Astrocyte of the spinal cord (primary cell): ENCODE results near the gene SLC17A9.

Experiments used
- DNase-seq: peaks from one replicate; pipeline ENCODE4 v3.0.0; 2011; ENCODE audit warnings: low read depth, low spot score
- H3K4me3 ChIP-seq: 2 replicates; pipeline ENCODE4 v1.5.1; 2011; ENCODE audit warnings: low read depth, mild to moderate bottlenecking, low read length, moderate library complexity
- in situ Hi-C: cut with HindIII; loops from 2 replicates; pipeline ENCODE4 v1.10.0; 2017; ENCODE audit warnings: low sequenced_read_pairs
- TF ChIP-seq, protein P1 (sequence below): IDR thresholded peaks from 2 replicates; pipeline ENCODE4 v1.5.1; 2012; ENCODE audit warnings: low read depth, mild to moderate bottlenecking, low read length, inconsistent platforms

Gene SLC17A9

DNA sequence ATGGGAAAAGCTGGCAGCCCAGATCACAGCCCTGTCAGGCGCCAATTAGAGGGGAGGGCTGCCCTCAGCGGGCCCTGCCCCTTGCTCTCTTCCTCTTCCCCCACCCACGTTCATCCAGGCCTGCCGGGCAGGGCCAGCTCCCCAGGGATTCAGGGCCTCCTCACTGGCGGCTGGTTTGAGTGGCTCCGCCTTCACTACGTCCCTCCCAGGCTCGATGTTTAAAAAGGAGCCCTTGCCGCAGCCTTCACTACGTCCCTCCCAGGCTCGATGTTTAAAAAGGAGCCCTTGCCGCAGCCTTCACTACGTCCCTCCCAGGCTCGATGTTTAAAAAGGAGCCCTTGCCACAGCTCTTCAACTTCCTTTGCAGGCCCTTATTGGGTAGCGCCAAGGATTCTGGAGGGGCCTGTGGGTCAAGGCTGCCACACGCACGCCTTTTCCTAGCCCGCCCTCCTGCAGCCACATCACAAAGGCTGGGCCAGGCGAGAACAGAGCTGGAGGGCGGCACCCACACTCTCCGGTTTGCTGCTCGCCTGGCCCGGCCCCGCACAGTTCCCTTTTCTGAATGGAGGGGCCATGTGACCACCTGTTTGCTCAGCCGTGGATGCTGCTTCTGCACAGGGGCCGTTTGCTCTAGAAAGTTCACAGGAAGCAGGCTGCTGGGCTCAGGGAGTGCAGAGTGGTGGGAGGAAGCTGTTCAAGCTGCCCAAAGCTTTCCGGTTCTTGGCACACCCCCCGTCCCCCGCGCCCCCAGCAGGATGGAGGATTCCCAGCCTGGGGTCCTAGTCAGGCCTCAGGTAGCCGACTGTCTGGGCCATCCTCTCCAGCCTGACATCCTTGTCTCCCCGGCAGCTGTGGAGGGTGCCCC lies 1.6 kb downstream of the SLC17A9 start:
- no peak overlapping the region for H3K4me3 ChIP-seq
- peak; percentile 54 for DNase-seq
- in situ Hi-C loops = no loop called here
- TF ChIP-seq, protein P1, sequence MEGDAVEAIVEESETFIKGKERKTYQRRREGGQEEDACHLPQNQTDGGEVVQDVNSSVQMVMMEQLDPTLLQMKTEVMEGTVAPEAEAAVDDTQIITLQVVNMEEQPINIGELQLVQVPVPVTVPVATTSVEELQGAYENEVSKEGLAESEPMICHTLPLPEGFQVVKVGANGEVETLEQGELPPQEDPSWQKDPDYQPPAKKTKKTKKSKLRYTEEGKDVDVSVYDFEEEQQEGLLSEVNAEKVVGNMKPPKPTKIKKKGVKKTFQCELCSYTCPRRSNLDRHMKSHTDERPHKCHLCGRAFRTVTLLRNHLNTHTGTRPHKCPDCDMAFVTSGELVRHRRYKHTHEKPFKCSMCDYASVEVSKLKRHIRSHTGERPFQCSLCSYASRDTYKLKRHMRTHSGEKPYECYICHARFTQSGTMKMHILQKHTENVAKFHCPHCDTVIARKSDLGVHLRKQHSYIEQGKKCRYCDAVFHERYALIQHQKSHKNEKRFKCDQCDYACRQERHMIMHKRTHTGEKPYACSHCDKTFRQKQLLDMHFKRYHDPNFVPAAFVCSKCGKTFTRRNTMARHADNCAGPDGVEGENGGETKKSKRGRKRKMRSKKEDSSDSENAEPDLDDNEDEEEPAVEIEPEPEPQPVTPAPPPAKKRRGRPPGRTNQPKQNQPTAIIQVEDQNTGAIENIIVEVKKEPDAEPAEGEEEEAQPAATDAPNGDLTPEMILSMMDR = no peak

DNA sequence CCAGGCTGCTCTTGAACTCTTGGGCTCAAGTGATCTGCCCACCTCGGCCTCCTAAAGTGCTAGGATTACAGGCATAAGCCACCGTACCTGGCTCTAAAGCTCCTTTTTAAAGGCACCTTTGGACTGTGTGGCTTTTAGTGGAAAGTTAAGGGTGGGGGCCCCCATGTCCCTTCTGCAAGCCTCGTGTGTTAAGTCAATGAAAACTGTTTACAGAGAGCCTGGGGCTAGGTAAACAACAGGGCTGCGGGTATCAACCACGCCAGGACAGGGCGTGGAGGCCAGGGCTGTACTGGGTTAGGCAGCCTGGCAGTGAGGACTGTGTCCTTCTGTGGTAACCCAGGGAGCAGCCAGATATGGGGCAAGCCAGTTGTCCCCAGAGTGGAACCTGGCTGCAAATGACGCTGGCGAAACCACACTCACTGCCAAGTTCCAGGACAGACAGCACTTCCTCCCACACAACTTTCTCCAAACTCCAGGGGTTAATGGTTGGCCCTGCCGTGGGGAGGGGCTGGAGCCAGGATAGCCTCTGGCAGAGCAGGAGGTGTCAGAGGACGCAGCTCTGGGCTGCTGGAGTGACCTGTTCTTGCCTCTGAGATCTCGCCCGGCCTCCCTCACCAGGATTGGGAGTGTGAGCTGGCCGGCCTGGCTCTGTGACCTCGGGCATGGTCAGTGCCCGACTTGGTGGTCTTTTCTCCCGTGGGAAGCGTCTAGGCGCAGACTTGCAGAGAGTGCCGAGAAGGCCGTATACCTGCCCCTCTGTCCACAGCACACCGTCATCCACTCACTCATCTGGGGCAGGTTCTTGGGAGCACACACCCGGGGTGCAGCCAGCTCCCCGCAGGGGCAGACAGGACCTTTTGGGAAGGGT lies 3.2 kb downstream of the SLC17A9 start:
- in situ Hi-C loops = no loop called here
- TF ChIP-seq, protein P1 = no peak
- H3K4me3 ChIP-seq = no peak overlapping the region
- no peak for DNase-seq

DNA sequence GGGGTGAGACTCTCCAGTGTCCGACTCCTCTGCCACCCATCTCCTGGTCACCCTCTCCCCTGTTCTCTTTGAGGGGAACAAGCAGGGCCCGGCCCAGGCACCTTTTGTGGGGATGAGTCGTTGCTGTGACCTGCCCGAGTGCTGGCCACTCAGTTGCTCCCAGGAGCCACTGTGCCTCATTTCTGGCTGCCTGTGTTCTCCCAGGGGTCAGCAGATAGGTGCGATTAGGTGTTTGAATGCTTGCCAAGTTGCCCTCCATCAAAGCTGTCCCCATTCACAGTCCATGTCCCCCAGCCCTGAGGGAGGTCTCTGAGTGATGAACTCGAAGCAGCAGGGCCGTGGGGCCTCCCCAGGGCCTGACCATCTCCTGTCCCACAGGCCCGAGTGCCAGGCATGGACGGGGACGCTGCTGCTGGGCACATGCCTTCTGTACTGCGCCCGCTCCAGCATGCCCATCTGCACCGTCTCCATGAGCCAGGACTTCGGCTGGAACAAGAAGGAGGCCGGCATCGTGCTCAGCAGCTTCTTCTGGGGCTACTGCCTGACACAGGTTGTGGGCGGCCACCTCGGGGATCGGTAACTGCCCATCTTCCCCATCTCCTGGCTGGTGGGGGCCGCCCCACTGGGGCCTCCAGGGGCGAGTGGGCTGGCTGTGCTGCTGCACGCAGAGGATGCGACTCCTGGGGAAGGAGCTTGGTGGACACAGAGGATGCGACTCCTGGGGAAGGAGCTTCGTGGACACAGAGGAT lies 4.1 kb downstream of the SLC17A9 start:
- H3K4me3 ChIP-seq = no peak overlapping the region
- no peak for DNase-seq
- in situ Hi-C loops = no loop called here

DNA sequence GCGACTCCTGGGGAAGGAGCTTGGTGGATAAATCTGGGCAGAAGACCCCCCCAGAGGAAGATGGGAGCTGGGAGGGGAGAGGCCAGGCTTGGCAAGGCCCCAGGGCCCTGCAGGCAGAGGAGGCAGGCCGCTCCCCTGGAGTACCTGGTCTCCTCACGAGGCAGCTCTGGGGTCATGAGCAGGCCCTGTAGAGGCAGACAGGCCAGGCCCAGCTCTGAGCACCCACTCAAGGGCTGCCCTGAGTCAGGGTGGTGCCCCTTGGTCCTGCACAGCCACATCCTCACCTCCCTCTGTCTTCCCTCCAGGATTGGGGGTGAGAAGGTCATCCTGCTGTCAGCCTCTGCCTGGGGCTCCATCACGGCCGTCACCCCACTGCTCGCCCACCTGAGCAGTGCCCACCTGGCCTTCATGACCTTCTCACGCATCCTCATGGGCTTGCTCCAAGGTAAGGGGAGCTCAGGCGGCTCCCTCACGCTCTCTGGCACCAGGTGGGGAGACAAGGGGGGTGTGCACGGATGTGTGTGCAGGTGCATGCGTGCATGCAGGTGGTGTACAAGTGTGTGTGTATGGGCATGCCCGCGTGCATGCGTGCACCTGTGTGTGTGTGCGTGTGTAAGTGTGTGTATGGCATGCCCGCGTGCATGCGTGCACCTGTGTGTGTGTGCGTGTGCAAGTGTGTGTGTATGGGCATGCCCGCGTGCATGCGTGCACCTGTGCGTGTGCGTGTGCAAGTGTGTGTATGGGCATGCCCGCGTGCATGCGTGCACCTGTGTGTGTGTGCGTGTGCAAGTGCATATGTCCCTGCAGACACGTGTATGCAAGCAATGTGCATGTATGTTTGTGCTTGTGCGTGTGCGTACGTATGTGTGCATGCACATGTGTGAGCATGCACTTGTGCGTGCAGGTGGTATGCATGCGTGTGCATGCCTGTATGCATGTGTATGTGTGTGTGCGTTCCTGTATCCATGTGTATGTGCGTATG lies 4.9 kb downstream of the SLC17A9 start:
- H3K4me3 ChIP-seq = no peak overlapping the region
- no peak for DNase-seq
- TF ChIP-seq, protein P1 = no peak
- in situ Hi-C loops = no loop called here

More for the DNA sequence above, 4.1 kb downstream of the SLC17A9 start:
- TF ChIP-seq, protein P1 = no peak

DNA sequence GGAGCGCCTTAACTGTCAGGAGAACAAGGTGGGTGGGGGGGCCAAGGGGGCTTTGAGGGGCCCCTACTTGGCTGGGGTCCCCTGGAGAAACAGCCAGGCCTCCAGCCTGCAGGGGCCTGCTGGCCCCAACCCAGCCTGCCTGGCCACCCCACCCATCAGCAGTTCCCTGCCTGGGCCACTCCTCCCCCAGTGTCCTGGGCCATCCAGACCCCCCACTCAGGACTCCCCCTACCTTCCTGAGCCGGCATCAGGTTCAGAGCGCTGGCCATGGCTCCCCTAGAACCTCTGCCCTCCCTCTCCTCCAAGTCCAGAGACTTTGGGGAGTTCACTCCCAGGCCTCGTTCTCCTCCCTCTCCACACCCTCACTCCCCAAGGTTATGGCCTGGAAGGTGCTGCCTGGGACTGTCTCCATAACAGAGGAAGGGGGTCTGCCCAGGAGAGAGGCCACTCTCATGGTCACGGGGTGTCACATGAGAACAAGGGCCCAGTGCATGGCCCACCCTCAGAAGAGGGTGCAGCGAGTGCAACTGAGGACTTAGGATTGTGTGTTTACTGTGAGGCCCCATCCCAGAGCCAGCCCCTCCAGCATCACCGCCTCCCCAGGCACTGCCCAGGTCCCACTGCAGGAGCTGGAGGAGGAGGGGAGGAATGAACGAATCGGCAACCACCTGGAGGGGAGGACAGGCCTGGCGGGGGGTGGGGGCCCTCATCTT lies 6.0 kb downstream of the SLC17A9 start:
- in situ Hi-C loops = no loop called here
- TF ChIP-seq, protein P1 = no peak
- no peak for DNase-seq
- H3K4me3 ChIP-seq = no peak overlapping the region
